B cell (primary cell): ENCODE results near the gene MAP3K7CL. TPM values are rescaled to one million over a fixed set of nuclear protein-coding genes. Genes with fewer than 3 reads are reported as not detected.

ENCODE experiments used
- ATAC-seq: fragments of 200-7000 bp; cut with Tn5 transposase; one replicate; pipeline ENCODE4 v1.10.0; 2021; ENCODE audit warnings: low read depth, mild to moderate bottlenecking, moderate number of reproducible peaks, moderate library complexity
- CTCF ChIA-PET: fragments of 350-600 bp; sonication (Branson Sonifier 250); formaldehyde crosslinking; loops from one replicate; lab custom pipeline; 2021; ENCODE audit warnings: antibody characterized with exemption, inconsistent platforms; lab: Charles Lee
- POLR2A ChIA-PET: fragments of 350-600 bp; sonication (Branson Sonifier 250); formaldehyde crosslinking; loops from one replicate; lab custom pipeline; 2021; ENCODE audit warnings: antibody characterized with exemption; lab: Charles Lee
- DNase-seq: peaks from one replicate; pipeline ENCODE4 v3.0.0; 2013
- H2AFZ ChIP-seq: 2 replicates; pipeline ENCODE4 v1.6.1; 2012; ENCODE audit warnings: mild to moderate bottlenecking, low read depth, low read length; ENCODE audit not compliant: insufficient read depth, poor library complexity, severe bottlenecking
- H3K27ac ChIP-seq, 2 donors: 1 replicate in 1 of 2; 2 replicates in 1 of 2; pipeline ENCODE4 v1.5.1; 2012 to 2013; ENCODE audit warnings: low read length in 2 of 2, mild to moderate bottlenecking in 2 of 2, moderate library complexity in 1 of 2
- H3K27me3 ChIP-seq, 4 experiments: fragments of 200-600 bp in 1 of 4; sonication (generic) in 1 of 4; replicated peaks in 1 of 4; 1 replicate in 2 of 4; 2 replicates in 2 of 4; pipeline versions ENCODE4 v1.6.1 to v1.7.0; 2013 to 2016; ENCODE audit warnings: low read length in 3 of 4, mild to moderate bottlenecking in 2 of 4, mixed read lengths in 1 of 4, moderate library complexity in 1 of 4; ENCODE audit not compliant: insufficient read depth in 4 of 4, control insufficient read depth in 3 of 4; ENCODE audit errors: control extremely low read depth in 1 of 4
- H3K36me3 ChIP-seq, 2 experiments: replicated peaks in 1 of 2; 1 replicate in 1 of 2; 2 replicates in 1 of 2; pipeline versions ENCODE4 v1.6.1 to v1.7.1; 2013; ENCODE audit warnings: low read length in 1 of 2; ENCODE audit not compliant: insufficient read depth in 2 of 2, control insufficient read depth in 1 of 2; ENCODE audit errors: control extremely low read depth in 1 of 2, extremely low read depth in 1 of 2
- H3K4me1 ChIP-seq, 2 donors: fragments of 200-600 bp in 1 of 2; sonication (generic) in 1 of 2; 1 replicate in 1 of 2; 2 replicates in 1 of 2; pipeline versions ENCODE4 v1.5.1 to v1.6.1; 2013 to 2017; ENCODE audit warnings: low read length in 2 of 2; ENCODE audit not compliant: control insufficient read depth in 2 of 2, insufficient read depth in 2 of 2
- H3K4me2 ChIP-seq: replicated peaks from 2 replicates; pipeline ENCODE3; 2012; ENCODE audit warnings: mild to moderate bottlenecking, low read depth, low read length; ENCODE audit not compliant: poor library complexity, severe bottlenecking
- H3K4me3 ChIP-seq, 5 experiments: fragments of 200-600 bp in 1 of 5; sonication (generic) in 1 of 5; 1 replicate in 3 of 5; 2 replicates in 2 of 5; pipeline versions ENCODE4 v1.5.1 to v1.7.0; 2011 to 2016; ENCODE audit warnings: low read length in 4 of 5, mild to moderate bottlenecking in 4 of 5, low read depth in 2 of 5, control low read depth in 1 of 5, moderate library complexity in 1 of 5; ENCODE audit not compliant: insufficient read depth in 1 of 5; ENCODE audit errors: control extremely low read depth in 1 of 5, extremely low read depth in 1 of 5
- H3K79me2 ChIP-seq: fragments of 200-600 bp; sonication (generic); one replicate; pipeline ENCODE4 v1.6.0; 2016; ENCODE audit warnings: low read length; ENCODE audit not compliant: control insufficient read depth, insufficient read depth
- H3K9ac ChIP-seq: fragments of 200-600 bp; sonication (generic); 2 replicates; pipeline ENCODE4 v1.6.1; 2017; ENCODE audit warnings: mild to moderate bottlenecking, low read length, moderate library complexity
- H3K9me3 ChIP-seq, 3 donors: one replicate each; pipeline versions ENCODE4 v1.6.1 to v1.7.1; 2013; ENCODE audit warnings: low read length in 2 of 3; ENCODE audit not compliant: control insufficient read depth in 2 of 3, insufficient read depth in 1 of 3; ENCODE audit errors: control extremely low read depth in 1 of 3
- H4K20me1 ChIP-seq: 2 replicates; pipeline ENCODE4 v1.6.0; 2012; ENCODE audit warnings: mild to moderate bottlenecking, low read length; ENCODE audit not compliant: insufficient read depth, control insufficient read depth, poor library complexity, severe bottlenecking
- H3K27ac Mint-ChIP-seq: one replicate; pipeline ENCODE4 v1.8.0; 2021; ENCODE audit warnings: mixed read lengths
- H3K27me3 Mint-ChIP-seq: one replicate; pipeline ENCODE4 v1.8.0; 2021; ENCODE audit warnings: mixed read lengths
- H3K4me1 Mint-ChIP-seq: one replicate; pipeline ENCODE4 v1.8.0; 2021; ENCODE audit warnings: mixed read lengths
- H3K4me3 Mint-ChIP-seq: one replicate; pipeline ENCODE4 v1.8.0; 2021; ENCODE audit warnings: mixed read lengths
- H3K9me3 Mint-ChIP-seq: one replicate; pipeline ENCODE4 v1.8.0; 2022; ENCODE audit warnings: mixed read lengths; ENCODE audit not compliant: insufficient read depth
- CTCF ChIP-seq: fragments of 200-600 bp; IDR thresholded peaks from one replicate; pipeline ENCODE4 v1.8.0; 2022; ENCODE audit warnings: antibody characterized with exemption, mild to moderate bottlenecking
- EZH2 ChIP-seq: IDR thresholded peaks from 2 replicates; pipeline ENCODE4 v1.6.1; 2012; ENCODE audit warnings: borderline replicate concordance, low read depth, mild to moderate bottlenecking, moderate library complexity, low read length; ENCODE audit not compliant: insufficient read depth, poor library complexity, severe bottlenecking
- WGBS: methylation state at CpG from one replicate; pipeline ENCODE4 v1.1.5; 2013; ENCODE audit warnings: missing lambda C conversion rate; ENCODE audit not compliant: insufficient coverage; 5-methylcytosine and 5-hydroxymethylcytosine counted together
- intact Hi-C: fragments of 100-400 bp; cut with micrococcal nuclease; formaldehyde crosslinking; loops from one replicate; pipeline ENCODE4 v1.10.0; 2022
- polyA plus RNA-seq: library from polyadenylated mRNA; depleted of rRNA; stranded (reverse); fragments of >200 nt; gene quantifications from 2 replicates; pipeline ENCODE4 v1.2.3, GENCODE V29; 2012
- total RNA-seq, 2 donors: library from RNA; stranded (reverse); fragments of 120-200 nt in 1 of 2; gene quantifications; 1 replicate in 1 of 2; 2 replicates in 1 of 2; pipeline versions ENCODE4 v1.2.3 to v1.2.4, GENCODE V29; 2013 to 2022

Gene MAP3K7CL
- total and polyA plus RNA-seq, 2 donors (not counting 1 experiment from before 2014, with no cell fraction given): 8.9 to 11.9 TPM

- H3K79me2 ChIP-seq: no peaks in the 10 kb centered on the region
- no peak overlapping the region for H3K4me2 ChIP-seq
- no peaks in the 10 kb centered on the region for H3K27me3 Mint-ChIP-seq
- H3K9me3 Mint-ChIP-seq: no peaks in the 10 kb centered on the region
- peaks cover 0 to 3% (median 0%) of the 10 kb centered on the region in 4 experiments for H3K27me3 ChIP-seq
- H3K27ac Mint-ChIP-seq: no peak overlapping the region
- ChIA-PET CTCF (no interaction called here), POLR2A (no interaction called here)
- no CpG with 5 or more reads among the region's 2 CpGs for WGBS
- no peaks in the 10 kb centered on the region for H3K4me1 Mint-ChIP-seq
- peaks cover 0 to 4% (median 0%) of the 10 kb centered on the region in 3 donors for H3K9me3 ChIP-seq
- DNase-seq (no peak), ATAC-seq (no peak)
- H2AFZ ChIP-seq: no peak overlapping the region
- intact Hi-C loops: no loop called here
- no peak overlapping the region for H3K4me3 ChIP-seq
- no peak overlapping the region for H3K9ac ChIP-seq
- no peak overlapping the region for H3K4me3 Mint-ChIP-seq
- H3K27ac ChIP-seq: no peak overlapping the region
- no peak for TF ChIP-seq CTCF
- no peak for TF ChIP-seq EZH2
- peaks cover 0 to 4% of the 10 kb centered on the region in 2 experiments for H3K36me3 ChIP-seq
- no peaks in the 10 kb centered on the region for H4K20me1 ChIP-seq
- H3K4me1 ChIP-seq: no peaks in the 10 kb centered on the region
These were observed 25.5 kb downstream of the MAP3K7CL start for GRCh38 chr21:29155933-29156260.

GRCh38 chr21:29157080-29157479 lies 26.6 kb downstream of the MAP3K7CL start:
- POLR2A ChIA-PET: no interaction called here
- H3K4me1 Mint-ChIP-seq: no peaks in the 10 kb centered on the region
- H3K27ac ChIP-seq: no peak overlapping the region
- no peaks in the 10 kb centered on the region for H3K9me3 Mint-ChIP-seq
- H3K9me3 ChIP-seq: peaks cover 0 to 4% (median 0%) of the 10 kb centered on the region in 3 donors
- no peaks in the 10 kb centered on the region for H3K4me1 ChIP-seq
- peaks cover 0 to 4% of the 10 kb centered on the region in 2 experiments for H3K36me3 ChIP-seq
- no peak overlapping the region for H2AFZ ChIP-seq
- no peak for ATAC-seq
- no peak overlapping the region for H3K4me2 ChIP-seq
- H4K20me1 ChIP-seq: no peaks in the 10 kb centered on the region
- no peak overlapping the region for H3K4me3 ChIP-seq
- H3K9ac ChIP-seq: no peak overlapping the region
- H3K27me3 Mint-ChIP-seq: no peaks in the 10 kb centered on the region
- no CpG with 5 or more reads among the region's 2 CpGs for WGBS
- H3K27me3 ChIP-seq: peaks cover 0 to 3% (median 0%) of the 10 kb centered on the region in 4 experiments
- H3K27ac Mint-ChIP-seq: no peak overlapping the region
- intact Hi-C loops: no loop called here
- TF ChIP-seq CTCF (no peak), EZH2 (no peak)
- no peaks in the 10 kb centered on the region for H3K79me2 ChIP-seq
- DNase-seq: no peak
- CTCF ChIA-PET: no interaction called here
- H3K4me3 Mint-ChIP-seq: no peak overlapping the region
